ENCODE data around the gene OPALIN.

DNA sequence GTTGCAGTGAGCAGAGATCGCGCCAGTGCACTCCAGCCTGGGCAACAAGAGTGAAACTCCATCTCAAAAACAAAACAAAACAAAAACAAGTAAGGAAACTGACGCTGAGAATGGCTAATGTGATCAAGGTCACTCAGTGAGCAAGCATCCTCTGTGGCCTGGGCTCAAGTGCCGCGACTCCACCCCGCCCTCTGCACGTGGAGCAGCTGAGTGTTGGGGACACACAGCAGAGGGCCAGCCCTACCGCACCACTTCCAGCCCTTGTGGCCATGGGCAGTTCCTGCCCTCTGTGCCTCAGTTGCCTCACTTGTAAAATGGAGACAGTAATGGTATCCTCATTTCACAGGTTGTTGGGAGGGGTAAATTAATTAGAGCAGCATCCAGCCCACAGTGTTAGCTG is 21.0 kb upstream of the OPALIN start:
- no peak for TF ChIP-seq TAF1 (IDR thresholded peaks at IDR 0.05; ENCODE audit: borderline replicate concordance, low read depth, low read length)
- TF ChIP-seq POLR2A (IDR thresholded peaks at IDR 0.05; ENCODE audit: low read depth, low read length), result no peak

All from GM12892 (cell line).